ENCODE results near the gene C14orf132. TPM values are rescaled to one million over a fixed set of nuclear protein-coding genes. Genes with fewer than 3 reads are reported as not detected.
A peak's percentile ranks its signal among the peaks of the same experiment; 100 is the strongest.

C14orf132 gene
- total RNA-seq, 1 donor from 2014 or later = 8.0 TPM

- no peak overlapping the region for H3K27ac Mint-ChIP-seq (ENCODE audit: unreplicated experiment)
- Histone ChIP-seq H3K79me2 (ENCODE audit: insufficient read depth, low read length) (peaks cover 37% of the 10 kb centered on the region), H3K9me3 (ENCODE audit: insufficient read depth, low read depth, low read length) (no peaks in the 10 kb centered on the region), H3K27ac (ENCODE audit: low read depth, low read length) (no peak overlapping the region), H4K20me1 (ENCODE audit: insufficient read depth, low read length) (peaks cover 70% of the 10 kb centered on the region), H3K9ac (ENCODE audit: low read length) (no peak overlapping the region), H3K36me3 (ENCODE audit: insufficient read depth, low read length) (no peaks in the 10 kb centered on the region), H3K4me2 (ENCODE audit: low read length) (no peak overlapping the region), H3K27me3 (ENCODE audit: insufficient read depth, low read length) (no peaks in the 10 kb centered on the region), H2AFZ (ENCODE audit: low read depth, low read length) (no peak overlapping the region), H3K4me3 (ENCODE audit: insufficient read depth, low read depth, low read length) (no peak overlapping the region), H3K4me1 (ENCODE audit: insufficient read depth, low read length) (no peaks in the 10 kb centered on the region)
- peaks cover 10% of the 10 kb centered on the region for H3K27me3 Mint-ChIP-seq (ENCODE audit: low read depth, unreplicated experiment)
- TF ChIP-seq CTCF (IDR thresholded peaks at IDR 0.05; ENCODE audit: insufficient read depth, low read depth, low read length) = no peak
- TF ChIP-seq EZH2 (IDR thresholded peaks at IDR 0.05; ENCODE audit: insufficient read depth, low read length) = no peak
- no peaks in the 10 kb centered on the region for H3K4me1 Mint-ChIP-seq (ENCODE audit: low read depth, unreplicated experiment)
- H3K9me3 Mint-ChIP-seq (ENCODE audit: unreplicated experiment) = no peaks in the 10 kb centered on the region
- H3K36me3 Mint-ChIP-seq (ENCODE audit: low read depth, unreplicated experiment) = no peaks in the 10 kb centered on the region
- no peak overlapping the region for H3K4me3 Mint-ChIP-seq (ENCODE audit: unreplicated experiment)
- DNase-seq (ENCODE audit: low read depth) (no peak), FAIRE-seq (no peak)
Observed at GRCh38 chr14:96064866-96065265, 25.7 kb downstream of the C14orf132 start.

- TF ChIP-seq EZH2 (IDR thresholded peaks at IDR 0.05; ENCODE audit: insufficient read depth, low read length) (no peak), CTCF (IDR thresholded peaks at IDR 0.05; ENCODE audit: insufficient read depth, low read depth, low read length) (no peak)
- Mint-ChIP-seq H3K4me3 (ENCODE audit: unreplicated experiment) (no peak overlapping the region), H3K27ac (ENCODE audit: unreplicated experiment) (peak overlapping the region; percentile 41), H3K36me3 (ENCODE audit: low read depth, unreplicated experiment) (no peaks in the 10 kb centered on the region), H3K27me3 (ENCODE audit: low read depth, unreplicated experiment) (peaks cover 9% of the 10 kb centered on the region), H3K4me1 (ENCODE audit: low read depth, unreplicated experiment) (no peaks in the 10 kb centered on the region), H3K9me3 (ENCODE audit: unreplicated experiment) (no peaks in the 10 kb centered on the region)
- H3K4me2 ChIP-seq (ENCODE audit: low read length) = peak overlapping the region; percentile 19
- no peaks in the 10 kb centered on the region for H3K36me3 ChIP-seq (ENCODE audit: insufficient read depth, low read length)
- no peaks in the 10 kb centered on the region for H3K4me1 ChIP-seq (ENCODE audit: insufficient read depth, low read length)
- no peaks in the 10 kb centered on the region for H3K27me3 ChIP-seq (ENCODE audit: insufficient read depth, low read length)
- FAIRE-seq = no peak
- H3K9me3 ChIP-seq (ENCODE audit: insufficient read depth, low read depth, low read length) = no peaks in the 10 kb centered on the region
- no peak overlapping the region for H3K9ac ChIP-seq (ENCODE audit: low read length)
- peaks cover 31% of the 10 kb centered on the region for H3K79me2 ChIP-seq (ENCODE audit: insufficient read depth, low read length)
- no peak for DNase-seq (ENCODE audit: low read depth)
- no peak overlapping the region for H3K27ac ChIP-seq (ENCODE audit: low read depth, low read length)
- no peak overlapping the region for H2AFZ ChIP-seq (ENCODE audit: low read depth, low read length)
- H3K4me3 ChIP-seq (ENCODE audit: insufficient read depth, low read depth, low read length) = no peak overlapping the region
- H4K20me1 ChIP-seq (ENCODE audit: insufficient read depth, low read length) = peaks cover 69% of the 10 kb centered on the region
Observed at GRCh38 chr14:96065661-96066459, 26.7 kb downstream of the C14orf132 start.

GRCh38 chr14:96066976-96067375 lies 27.8 kb downstream of the C14orf132 start:
- Mint-ChIP-seq H3K9me3 (ENCODE audit: unreplicated experiment) (no peaks in the 10 kb centered on the region), H3K36me3 (ENCODE audit: low read depth, unreplicated experiment) (no peaks in the 10 kb centered on the region), H3K27ac (ENCODE audit: unreplicated experiment) (no peak overlapping the region), H3K4me1 (ENCODE audit: low read depth, unreplicated experiment) (no peaks in the 10 kb centered on the region), H3K4me3 (ENCODE audit: unreplicated experiment) (no peak overlapping the region), H3K27me3 (ENCODE audit: low read depth, unreplicated experiment) (peaks cover 8% of the 10 kb centered on the region)
- TF ChIP-seq EZH2 (IDR thresholded peaks at IDR 0.05; ENCODE audit: insufficient read depth, low read length) (no peak), CTCF (IDR thresholded peaks at IDR 0.05; ENCODE audit: insufficient read depth, low read depth, low read length) (no peak)
- H3K4me3 ChIP-seq (ENCODE audit: insufficient read depth, low read depth, low read length) = no peak overlapping the region
- no peak overlapping the region for H2AFZ ChIP-seq (ENCODE audit: low read depth, low read length)
- DNase-seq (ENCODE audit: low read depth) (no peak), FAIRE-seq (no peak)
- no peaks in the 10 kb centered on the region for H3K4me1 ChIP-seq (ENCODE audit: insufficient read depth, low read length)
- H3K36me3 ChIP-seq (ENCODE audit: insufficient read depth, low read length) = no peaks in the 10 kb centered on the region
- H3K9ac ChIP-seq (ENCODE audit: low read length) = no peak overlapping the region
- H3K27ac ChIP-seq (ENCODE audit: low read depth, low read length) = no peak overlapping the region
- peaks cover 69% of the 10 kb centered on the region for H4K20me1 ChIP-seq (ENCODE audit: insufficient read depth, low read length)
- H3K9me3 ChIP-seq (ENCODE audit: insufficient read depth, low read depth, low read length) = no peaks in the 10 kb centered on the region
- H3K27me3 ChIP-seq (ENCODE audit: insufficient read depth, low read length) = no peaks in the 10 kb centered on the region
- no peak overlapping the region for H3K4me2 ChIP-seq (ENCODE audit: low read length)
- H3K79me2 ChIP-seq (ENCODE audit: insufficient read depth, low read length) = peaks cover 34% of the 10 kb centered on the region

Data from astrocyte (in vitro differentiated cells and primary cell).